Cardiac muscle cell (in vitro differentiated cells and primary cell): ENCODE measurements around the gene PACS1. TPM values are rescaled to one million over a fixed set of nuclear protein-coding genes. Genes with fewer than 3 reads are reported as not detected.

Experiments
- DNase-seq, 2 donors: peaks; one replicate each; pipeline versions ENCODE4 v3.0.0 to v3.0.0-alpha.2; 2010 to 2017; ENCODE audit warnings: low read depth in 1 of 2, low spot score in 1 of 2
- H3K27ac ChIP-seq: fragments of 200-600 bp; sonication (generic); 2 replicates; pipeline ENCODE4 v1.5.1; 2016
- H3K27me3 ChIP-seq: fragments of 200-600 bp; sonication (generic); 2 replicates; pipeline ENCODE4 v1.6.0; 2016; ENCODE audit warnings: control low read depth
- H3K36me3 ChIP-seq: fragments of 200-600 bp; sonication (generic); 2 replicates; pipeline ENCODE4 v1.5.1; 2016; ENCODE audit warnings: control low read depth
- H3K4me1 ChIP-seq: fragments of 200-600 bp; sonication (generic); 2 replicates; pipeline ENCODE4 v1.8.1; 2017; ENCODE audit warnings: low read depth, mild to moderate bottlenecking, mixed run types
- H3K4me3 ChIP-seq: fragments of 200-600 bp; sonication (generic); 2 replicates; pipeline ENCODE4 v1.5.1; 2016; ENCODE audit warnings: mild to moderate bottlenecking
- H3K9me3 ChIP-seq: fragments of 200-600 bp; sonication (generic); 2 replicates; pipeline ENCODE4 v1.5.1; 2017; ENCODE audit warnings: low read depth, mild to moderate bottlenecking, control low read depth
- polyA plus RNA-seq: library from polyadenylated mRNA; unstranded; fragments of >200 nt; fragmentation: Nextera tagmentation; extraction: Ambion mirVana; gene quantifications from 2 replicates; pipeline ENCODE4 v1.2.1, GENCODE V29; 2016
- total RNA-seq: library from RNA; depleted of rRNA; stranded (reverse); fragments of >200 nt; gene quantifications from 2 replicates; pipeline ENCODE4 v1.2.3, GENCODE V29; 2016
- TF ChIP-seq, protein P1 (sequence below): IDR thresholded peaks from 2 replicates; pipeline ENCODE4 v1.5.1; 2012; ENCODE audit warnings: low read depth, mild to moderate bottlenecking, low read length

The PACS1 gene
- total and polyA plus RNA-seq, 2 experiments from 2014 or later = 61.6 to 62.1 TPM

DNA sequence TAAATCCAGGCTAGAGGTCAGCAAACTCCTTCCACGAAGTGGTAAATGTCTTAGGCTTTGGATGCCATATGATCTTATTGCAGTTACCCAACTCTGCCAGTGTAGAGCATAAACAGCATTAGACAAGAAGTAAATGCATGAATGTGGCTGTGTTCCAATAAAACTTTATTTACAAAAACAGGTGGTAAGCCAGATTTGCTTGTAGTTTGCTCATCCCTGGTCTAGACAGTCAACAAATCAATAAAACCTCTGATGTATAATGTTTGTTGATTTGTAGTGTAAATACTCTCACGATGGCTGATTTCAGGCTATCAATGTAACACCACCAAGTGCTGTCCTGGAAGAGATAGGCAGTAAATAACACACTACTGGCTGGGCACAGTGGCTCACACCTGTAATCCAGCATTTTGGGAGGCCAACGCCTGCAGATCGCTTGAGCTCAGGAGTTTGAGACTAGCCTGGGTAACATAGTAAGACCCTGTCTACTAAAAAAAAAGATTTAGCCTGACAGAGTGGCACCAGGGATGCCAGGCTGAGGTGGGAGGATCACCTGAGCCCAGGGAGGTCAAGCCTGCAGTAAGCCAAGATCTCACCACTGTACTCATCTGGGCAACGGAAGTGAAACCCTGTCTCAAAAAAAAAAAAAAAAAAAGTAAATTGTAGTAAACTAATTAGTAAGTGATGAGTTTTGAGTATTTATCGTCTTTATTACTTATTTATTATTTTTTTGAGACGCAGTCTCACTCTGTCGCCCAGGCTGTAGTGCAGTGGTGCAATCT is 36.9 kb upstream of the PACS1 start:
- no peak for DNase-seq
- no peak overlapping the region for H3K27ac ChIP-seq
- H3K27me3 ChIP-seq = no peaks in the 10 kb centered on the region
- H3K9me3 ChIP-seq = no peaks in the 10 kb centered on the region
- H3K4me3 ChIP-seq = no peak overlapping the region
- H3K4me1 ChIP-seq = no peaks in the 10 kb centered on the region
- no peaks in the 10 kb centered on the region for H3K36me3 ChIP-seq
- TF ChIP-seq, protein P1, sequence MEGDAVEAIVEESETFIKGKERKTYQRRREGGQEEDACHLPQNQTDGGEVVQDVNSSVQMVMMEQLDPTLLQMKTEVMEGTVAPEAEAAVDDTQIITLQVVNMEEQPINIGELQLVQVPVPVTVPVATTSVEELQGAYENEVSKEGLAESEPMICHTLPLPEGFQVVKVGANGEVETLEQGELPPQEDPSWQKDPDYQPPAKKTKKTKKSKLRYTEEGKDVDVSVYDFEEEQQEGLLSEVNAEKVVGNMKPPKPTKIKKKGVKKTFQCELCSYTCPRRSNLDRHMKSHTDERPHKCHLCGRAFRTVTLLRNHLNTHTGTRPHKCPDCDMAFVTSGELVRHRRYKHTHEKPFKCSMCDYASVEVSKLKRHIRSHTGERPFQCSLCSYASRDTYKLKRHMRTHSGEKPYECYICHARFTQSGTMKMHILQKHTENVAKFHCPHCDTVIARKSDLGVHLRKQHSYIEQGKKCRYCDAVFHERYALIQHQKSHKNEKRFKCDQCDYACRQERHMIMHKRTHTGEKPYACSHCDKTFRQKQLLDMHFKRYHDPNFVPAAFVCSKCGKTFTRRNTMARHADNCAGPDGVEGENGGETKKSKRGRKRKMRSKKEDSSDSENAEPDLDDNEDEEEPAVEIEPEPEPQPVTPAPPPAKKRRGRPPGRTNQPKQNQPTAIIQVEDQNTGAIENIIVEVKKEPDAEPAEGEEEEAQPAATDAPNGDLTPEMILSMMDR = no peak

DNA sequence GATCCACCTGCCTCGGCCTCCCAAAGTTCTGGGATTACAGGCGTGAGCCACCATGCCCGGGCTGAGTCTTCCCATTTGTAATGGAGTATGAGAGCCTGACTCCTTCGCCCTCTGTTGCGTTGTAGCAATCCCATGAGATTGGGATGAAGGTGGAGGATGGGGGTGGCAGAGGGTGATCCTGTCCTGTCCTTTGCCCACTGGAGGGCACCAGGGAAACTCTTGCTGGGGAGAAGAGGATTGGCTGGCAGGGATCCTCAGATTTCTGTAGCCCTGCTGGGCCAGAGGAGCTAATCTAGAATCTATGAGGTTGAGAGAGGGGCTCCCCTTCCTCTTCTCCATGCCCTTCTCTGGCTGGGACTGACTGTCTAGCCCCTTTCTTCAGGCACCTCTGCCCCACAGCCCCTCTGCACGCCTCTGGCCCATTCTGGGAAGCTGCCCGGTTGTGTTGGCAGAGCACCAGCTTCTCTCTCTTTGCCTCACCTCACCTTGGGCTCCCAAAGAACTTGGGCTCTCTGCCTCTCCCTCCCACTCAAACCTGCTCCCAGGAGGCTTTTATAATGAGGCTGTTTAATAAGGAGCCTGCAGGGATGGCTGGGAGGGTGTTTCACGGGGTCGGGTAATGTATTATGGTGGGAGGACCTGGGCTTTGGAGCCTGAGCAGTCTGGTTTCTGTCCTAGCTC is 34.3 kb upstream of the PACS1 start:
- TF ChIP-seq, protein P1 = no peak
- H3K27ac ChIP-seq = no peak overlapping the region
- no peaks in the 10 kb centered on the region for H3K4me1 ChIP-seq
- H3K36me3 ChIP-seq = no peaks in the 10 kb centered on the region
- no peaks in the 10 kb centered on the region for H3K27me3 ChIP-seq
- no peak for DNase-seq
- no peak overlapping the region for H3K4me3 ChIP-seq
- H3K9me3 ChIP-seq = no peaks in the 10 kb centered on the region

DNA sequence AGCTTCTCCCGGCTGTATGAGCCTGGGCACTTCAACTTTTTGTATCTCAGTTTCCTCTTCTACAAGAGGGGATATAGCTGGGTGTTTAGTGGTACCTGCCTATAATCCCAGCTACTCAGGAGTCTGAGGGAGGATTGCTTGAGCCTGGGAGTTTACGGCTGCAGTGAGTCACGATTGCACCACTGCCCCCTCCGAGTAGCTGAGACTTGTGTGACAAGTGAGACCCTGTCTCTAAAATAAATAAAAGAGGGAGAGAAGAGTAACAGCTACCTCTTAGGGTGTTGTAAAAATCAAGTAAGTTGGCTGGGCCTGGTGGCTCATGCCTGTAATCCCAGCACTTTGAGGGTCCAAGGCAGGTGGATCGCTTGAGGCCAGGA is 33.8 kb upstream of the PACS1 start:
- no peak overlapping the region for H3K27ac ChIP-seq
- no peak overlapping the region for H3K4me3 ChIP-seq
- no peaks in the 10 kb centered on the region for H3K4me1 ChIP-seq
- no peaks in the 10 kb centered on the region for H3K9me3 ChIP-seq
- no peak for DNase-seq
- no peaks in the 10 kb centered on the region for H3K27me3 ChIP-seq
- H3K36me3 ChIP-seq = no peaks in the 10 kb centered on the region
- TF ChIP-seq, protein P1 = no peak

DNA sequence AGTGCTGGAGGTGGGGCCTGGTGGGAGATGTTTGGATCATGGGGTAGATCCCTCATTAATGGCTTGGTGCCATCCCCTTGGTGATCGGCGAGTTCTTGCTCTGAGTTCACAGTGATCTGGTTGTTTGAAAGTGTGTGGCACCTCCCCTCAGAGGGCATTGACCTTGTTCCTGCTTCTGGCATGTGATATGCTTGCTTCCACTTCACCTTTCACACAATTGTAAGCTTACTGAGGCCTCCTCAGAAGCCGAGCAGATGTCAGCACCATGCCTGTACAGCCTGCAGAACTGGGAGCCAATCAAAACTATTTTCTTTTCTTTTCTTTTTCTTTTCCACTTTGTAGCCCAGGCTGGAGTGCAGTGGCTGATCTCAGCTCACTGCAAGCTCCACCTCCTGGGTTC is 32.7 kb upstream of the PACS1 start:
- TF ChIP-seq, protein P1 = no peak
- no peak for DNase-seq
- Histone ChIP-seq H3K4me1 (no peaks in the 10 kb centered on the region), H3K27ac (no peak overlapping the region), H3K4me3 (no peak overlapping the region), H3K36me3 (no peaks in the 10 kb centered on the region), H3K9me3 (no peaks in the 10 kb centered on the region), H3K27me3 (no peaks in the 10 kb centered on the region)

DNA sequence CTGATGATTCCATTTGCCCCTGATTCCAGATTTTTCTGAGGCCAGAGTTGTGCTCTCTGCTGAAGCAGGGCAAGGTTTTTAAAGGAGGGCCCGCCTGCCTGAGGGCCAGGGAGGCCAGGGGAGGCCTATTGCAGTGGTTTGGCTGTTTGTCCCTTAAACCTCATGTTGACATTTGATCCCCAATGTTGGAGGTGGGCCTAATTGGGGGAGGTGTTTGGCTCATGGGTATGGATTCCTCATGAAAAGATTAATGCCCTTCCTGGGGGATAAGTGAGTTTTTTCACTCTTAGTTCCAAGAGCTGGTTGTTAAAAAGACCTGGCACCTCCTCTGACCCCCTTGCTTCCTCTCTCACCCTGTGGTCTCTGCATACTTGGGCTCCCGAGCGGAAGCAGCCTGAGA is 30.3 kb upstream of the PACS1 start:
- Histone ChIP-seq H3K4me1 (no peaks in the 10 kb centered on the region), H3K27me3 (no peaks in the 10 kb centered on the region), H3K4me3 (no peak overlapping the region), H3K36me3 (no peaks in the 10 kb centered on the region), H3K9me3 (no peaks in the 10 kb centered on the region), H3K27ac (no peak overlapping the region)
- TF ChIP-seq, protein P1 = no peak
- no peak for DNase-seq
